Activated effector memory CD4-positive, alpha-beta T cell treated with anti-CD3 and anti-CD28 coated beads, Interleukin-2, amount 50 U/mL, for 16 hours (primary cell): ENCODE measurements around the gene TBC1D3L.
"Not testable (repeated sequence)": the region's sequence is repeated elsewhere in the genome, so short reads cannot be mapped to it uniquely, and the experiment has no call there.

Experiments used
- DNase-seq: peaks from one replicate; pipeline ENCODE4 v3.0.0-alpha.2; 2020

Gene TBC1D3L

DNA sequence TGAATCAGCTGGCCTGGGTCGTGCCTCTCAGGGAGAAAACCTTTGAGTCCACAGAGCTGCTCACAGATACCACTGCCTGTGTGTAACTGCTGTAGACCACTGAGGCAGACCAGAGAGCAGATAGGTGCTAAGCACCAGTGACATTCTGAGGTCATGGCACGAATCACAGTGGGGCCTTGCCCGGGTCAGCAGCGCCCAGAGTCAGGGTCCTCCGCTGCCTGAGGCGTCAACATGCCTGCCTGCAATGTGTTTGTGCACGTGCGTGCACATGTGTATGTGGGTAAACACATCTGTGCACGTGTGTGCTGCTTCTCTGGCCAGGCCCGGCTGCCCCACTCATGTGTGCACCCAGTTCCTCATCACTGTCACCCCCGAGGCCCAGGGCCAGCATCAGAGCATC, at the start of gene TBC1D3L:
TSS of gene TBC1D3L (minus strand) at position 101 of the 400 bp plus-strand sequence. CDS start 1,540 bp downstream, outside the sequence.
- not testable (repeated sequence) for DNase-seq

GRCh38 chr17:38003676-38004075, 14.8 kb upstream of the TBC1D3L start, which contains the start of gene TBC1D3D:
Gene TBC1D3D, plus strand, starts transcription at chr17:38003976. Its CDS starts 1,585 bp downstream, at chr17:38005561.
- not testable (repeated sequence) for DNase-seq
